GM12875 (cell line): ENCODE data around the gene SLC35B1.

Experiments used
- H3K4me3 ChIP-seq: one replicate; pipeline ENCODE4 v1.5.1; 2011; ENCODE audit warnings: low read depth, low read length, control low read depth
- CTCF ChIP-seq: IDR thresholded peaks from 2 replicates; pipeline ENCODE4 v1.5.1; 2011; ENCODE audit warnings: low read depth, mild to moderate bottlenecking, control low read depth, inconsistent platforms, low read length, moderate library complexity, borderline replicate concordance; ENCODE audit not compliant: insufficient read depth

The SLC35B1 gene

GRCh38 chr17:49667854-49668253 lies 39.9 kb downstream of the SLC35B1 start:
- TF ChIP-seq CTCF: no peak
- H3K4me3 ChIP-seq: no peak overlapping the region

GRCh38 chr17:49664706-49665211 lies 43.0 kb downstream of the SLC35B1 start:
- no peak for TF ChIP-seq CTCF
- H3K4me3 ChIP-seq: no peak overlapping the region

GRCh38 chr17:49659661-49660382 lies 47.9 kb downstream of the SLC35B1 start:
- TF ChIP-seq CTCF: no peak
- no peak overlapping the region for H3K4me3 ChIP-seq

- TF ChIP-seq CTCF: no peak
- H3K4me3 ChIP-seq: no peak overlapping the region
These were observed 51.5 kb downstream of the SLC35B1 start for GRCh38 chr17:49656247-49656646.
